OCI-LY7 (cell line): ENCODE measurements around the gene LDLRAD4.

Source experiments
- EZH2phosphoT487 ChIP-seq: fragments of 200-600 bp; sonication (generic); IDR thresholded peaks from 2 replicates; pipeline ENCODE4 v1.6.1; 2018; ENCODE audit warnings: low read depth, borderline replicate concordance, mild to moderate bottlenecking, mixed run types, antibody characterized with exemption, low read length, moderate library complexity, mixed read lengths
- TF ChIP-seq, protein P1 (sequence below): fragments of 200-600 bp; sonication (generic); conservative IDR thresholded peaks from 2 replicates; pipeline ENCODE4 v1.5.1; 2014; ENCODE audit warnings: mild to moderate bottlenecking, antibody characterized with exemption, low read length, moderate library complexity, mixed read lengths

DNA sequence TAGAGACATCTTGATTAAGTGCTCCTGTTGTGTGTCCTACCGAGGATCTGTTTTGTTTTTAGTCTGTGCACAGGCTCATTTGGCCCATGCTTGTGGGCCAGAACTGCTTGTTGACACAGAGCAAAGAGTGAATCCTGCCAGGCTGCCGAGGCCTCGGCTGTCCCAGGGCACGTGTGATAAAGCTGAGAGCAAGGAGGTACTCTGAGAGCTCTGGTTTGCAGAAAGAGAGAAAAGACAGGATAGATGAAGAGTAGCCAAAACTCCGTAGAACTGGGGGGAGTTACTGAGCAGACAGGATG is 332.7 kb downstream of the LDLRAD4 start:
- TF ChIP-seq, protein P1, sequence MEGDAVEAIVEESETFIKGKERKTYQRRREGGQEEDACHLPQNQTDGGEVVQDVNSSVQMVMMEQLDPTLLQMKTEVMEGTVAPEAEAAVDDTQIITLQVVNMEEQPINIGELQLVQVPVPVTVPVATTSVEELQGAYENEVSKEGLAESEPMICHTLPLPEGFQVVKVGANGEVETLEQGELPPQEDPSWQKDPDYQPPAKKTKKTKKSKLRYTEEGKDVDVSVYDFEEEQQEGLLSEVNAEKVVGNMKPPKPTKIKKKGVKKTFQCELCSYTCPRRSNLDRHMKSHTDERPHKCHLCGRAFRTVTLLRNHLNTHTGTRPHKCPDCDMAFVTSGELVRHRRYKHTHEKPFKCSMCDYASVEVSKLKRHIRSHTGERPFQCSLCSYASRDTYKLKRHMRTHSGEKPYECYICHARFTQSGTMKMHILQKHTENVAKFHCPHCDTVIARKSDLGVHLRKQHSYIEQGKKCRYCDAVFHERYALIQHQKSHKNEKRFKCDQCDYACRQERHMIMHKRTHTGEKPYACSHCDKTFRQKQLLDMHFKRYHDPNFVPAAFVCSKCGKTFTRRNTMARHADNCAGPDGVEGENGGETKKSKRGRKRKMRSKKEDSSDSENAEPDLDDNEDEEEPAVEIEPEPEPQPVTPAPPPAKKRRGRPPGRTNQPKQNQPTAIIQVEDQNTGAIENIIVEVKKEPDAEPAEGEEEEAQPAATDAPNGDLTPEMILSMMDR = no peak
- TF ChIP-seq EZH2phosphoT487 = no peak
